Osteoblast (primary cell): ENCODE measurements around the gene OR8B3. TPM values are rescaled to one million over a fixed set of nuclear protein-coding genes. Genes with fewer than 3 reads are reported as not detected.
"Not testable (repeated sequence)": the region's sequence is repeated elsewhere in the genome, so short reads cannot be mapped to it uniquely, and the experiment has no call there.

Experiments
- DNase-seq: peaks from one replicate; pipeline ENCODE4 v3.0.0; 2011; ENCODE audit warnings: low spot score, mixed read lengths; ENCODE audit not compliant: insufficient read length; ENCODE audit errors: missing footprints
- H2AFZ ChIP-seq: 2 replicates; pipeline ENCODE4 v1.6.0; 2011; ENCODE audit warnings: mild to moderate bottlenecking, low read length
- H3K27ac ChIP-seq: 2 replicates; pipeline ENCODE4 v1.5.1; 2011; ENCODE audit warnings: mild to moderate bottlenecking, low read depth, low read length, moderate library complexity
- H3K27me3 ChIP-seq: 2 replicates; pipeline ENCODE4 v1.6.0; 2012; ENCODE audit warnings: mild to moderate bottlenecking, control low read depth, inconsistent platforms, low read length, moderate library complexity; ENCODE audit not compliant: insufficient read depth
- H3K36me3 ChIP-seq: 2 replicates; pipeline ENCODE4 v1.5.1; 2011; ENCODE audit warnings: mild to moderate bottlenecking, low read length, control low read depth, moderate library complexity; ENCODE audit not compliant: insufficient read depth
- H3K4me1 ChIP-seq: 2 replicates; pipeline ENCODE4 v1.5.1; 2011; ENCODE audit warnings: mild to moderate bottlenecking, low read length, control low read depth, moderate library complexity; ENCODE audit not compliant: insufficient read depth
- H3K4me2 ChIP-seq: 2 replicates; pipeline ENCODE4 v1.6.0; 2011; ENCODE audit warnings: mild to moderate bottlenecking, low read length; ENCODE audit not compliant: insufficient read depth
- H3K4me3 ChIP-seq: fragments of 200-600 bp; sonication (generic); 3 replicates; pipeline ENCODE4 v1.5.1; 2012; ENCODE audit warnings: mild to moderate bottlenecking, low read length, inconsistent platforms; ENCODE audit not compliant: insufficient read depth
- H3K79me2 ChIP-seq: 2 replicates; pipeline ENCODE4 v1.6.0; 2012; ENCODE audit warnings: mild to moderate bottlenecking, low read length, control low read depth, inconsistent platforms; ENCODE audit not compliant: insufficient read depth
- H3K9me3 ChIP-seq: 2 replicates; pipeline ENCODE4 v1.5.1; 2011; ENCODE audit warnings: low read depth, low read length, control low read depth
- H4K20me1 ChIP-seq: 2 replicates; pipeline ENCODE4 v1.6.0; 2012; ENCODE audit warnings: mild to moderate bottlenecking, low read length, control low read depth; ENCODE audit not compliant: insufficient read depth
- total RNA-seq: library from RNA; depleted of rRNA; stranded (reverse); fragments of >200 nt; gene quantifications from 2 replicates; pipeline ENCODE4 v1.2.3, GENCODE V29; 2012
- TF ChIP-seq, protein P1 (sequence below): IDR thresholded peaks from 2 replicates; pipeline ENCODE4 v1.5.1; 2011; ENCODE audit warnings: mild to moderate bottlenecking, low read depth, low read length, moderate library complexity; ENCODE audit errors: extremely low read depth

The OR8B3 gene
- total RNA-seq, 1 donor: not detected

DNA sequence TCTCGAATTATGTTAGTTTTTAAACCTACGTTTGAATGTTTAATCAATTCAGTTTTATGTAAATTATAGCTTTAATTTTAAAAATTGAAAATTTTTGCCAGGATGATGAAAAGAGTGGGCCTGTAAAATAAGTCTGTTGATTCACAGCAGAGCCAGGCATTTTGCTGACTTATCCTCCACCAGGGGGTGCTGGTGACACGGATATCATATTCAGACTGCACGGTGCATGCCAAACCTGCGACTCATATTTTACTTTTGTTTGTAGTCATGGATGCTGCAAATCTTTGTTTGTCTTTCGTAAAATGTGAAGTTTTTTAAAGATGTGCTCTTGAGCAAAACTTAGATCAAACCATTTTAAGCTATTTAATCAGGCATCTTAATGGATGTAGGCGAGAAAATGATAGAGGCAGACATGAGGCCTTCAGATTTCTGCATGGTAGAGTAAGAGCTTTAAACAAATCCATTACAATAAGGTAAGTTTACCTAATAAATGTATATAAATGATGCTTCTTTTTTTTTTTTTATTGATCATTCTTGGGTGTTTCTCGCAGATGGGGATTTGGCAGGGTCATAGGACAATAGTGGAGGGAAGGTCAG, 3.6 kb upstream of the OR8B3 start:
- Histone ChIP-seq H3K4me3 (no peak overlapping the region), H3K4me2 (no peak overlapping the region), H3K27me3 (no peaks in the 10 kb centered on the region), H4K20me1 (no peaks in the 10 kb centered on the region), H3K4me1 (no peaks in the 10 kb centered on the region), H3K36me3 (no peaks in the 10 kb centered on the region), H3K79me2 (no peaks in the 10 kb centered on the region), H3K27ac (no peak overlapping the region), H3K9me3 (no peaks in the 10 kb centered on the region), H2AFZ (no peak overlapping the region)
- peak; percentile 88 for DNase-seq
- TF ChIP-seq, protein P1, sequence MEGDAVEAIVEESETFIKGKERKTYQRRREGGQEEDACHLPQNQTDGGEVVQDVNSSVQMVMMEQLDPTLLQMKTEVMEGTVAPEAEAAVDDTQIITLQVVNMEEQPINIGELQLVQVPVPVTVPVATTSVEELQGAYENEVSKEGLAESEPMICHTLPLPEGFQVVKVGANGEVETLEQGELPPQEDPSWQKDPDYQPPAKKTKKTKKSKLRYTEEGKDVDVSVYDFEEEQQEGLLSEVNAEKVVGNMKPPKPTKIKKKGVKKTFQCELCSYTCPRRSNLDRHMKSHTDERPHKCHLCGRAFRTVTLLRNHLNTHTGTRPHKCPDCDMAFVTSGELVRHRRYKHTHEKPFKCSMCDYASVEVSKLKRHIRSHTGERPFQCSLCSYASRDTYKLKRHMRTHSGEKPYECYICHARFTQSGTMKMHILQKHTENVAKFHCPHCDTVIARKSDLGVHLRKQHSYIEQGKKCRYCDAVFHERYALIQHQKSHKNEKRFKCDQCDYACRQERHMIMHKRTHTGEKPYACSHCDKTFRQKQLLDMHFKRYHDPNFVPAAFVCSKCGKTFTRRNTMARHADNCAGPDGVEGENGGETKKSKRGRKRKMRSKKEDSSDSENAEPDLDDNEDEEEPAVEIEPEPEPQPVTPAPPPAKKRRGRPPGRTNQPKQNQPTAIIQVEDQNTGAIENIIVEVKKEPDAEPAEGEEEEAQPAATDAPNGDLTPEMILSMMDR: peak; percentile 90

- H3K36me3 ChIP-seq, H3K4me2 ChIP-seq, H3K79me2 ChIP-seq, H3K4me1 ChIP-seq, H3K4me3 ChIP-seq, H3K27me3 ChIP-seq, H3K9me3 ChIP-seq, H3K27ac ChIP-seq, H4K20me1 ChIP-seq, H2AFZ ChIP-seq, DNase-seq: not testable (repeated sequence)
Observed at GRCh38 chr11:124396847-124397246, 2.0 kb downstream of the OR8B3 start.

DNA sequence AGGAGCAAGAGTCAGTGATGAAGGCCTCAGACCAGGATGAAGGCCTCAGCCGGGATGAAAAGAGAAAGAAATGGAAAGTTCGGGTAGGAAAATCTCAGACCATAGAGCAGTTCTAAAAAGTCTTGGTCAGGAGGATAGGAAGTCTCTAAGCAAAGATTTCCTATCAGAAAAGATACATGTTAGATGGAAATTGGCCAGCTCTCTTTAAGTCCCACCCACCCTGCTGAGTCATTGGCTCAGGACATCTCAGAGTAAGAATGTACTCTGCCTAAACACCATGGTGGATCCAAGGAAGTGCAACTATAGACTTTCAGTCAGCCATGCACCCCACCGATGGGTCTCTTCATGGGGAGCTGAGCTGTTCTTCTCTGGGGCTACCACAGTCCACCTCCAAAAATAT, 4.4 kb downstream of the OR8B3 start:
- H4K20me1 ChIP-seq: no peaks in the 10 kb centered on the region
- H2AFZ ChIP-seq: no peak overlapping the region
- H3K9me3 ChIP-seq: no peaks in the 10 kb centered on the region
- DNase-seq: peak; percentile 64
- H3K79me2 ChIP-seq: no peaks in the 10 kb centered on the region
- no peaks in the 10 kb centered on the region for H3K36me3 ChIP-seq
- H3K4me1 ChIP-seq: no peaks in the 10 kb centered on the region
- H3K27ac ChIP-seq: no peak overlapping the region
- no peak overlapping the region for H3K4me2 ChIP-seq
- H3K4me3 ChIP-seq: no peak overlapping the region
- no peaks in the 10 kb centered on the region for H3K27me3 ChIP-seq
- TF ChIP-seq, protein P1: no peak

- no peak within 1 kb of the TSS for H3K27ac ChIP-seq
- H3K9me3 ChIP-seq: no peaks in the 10 kb centered on the region
- H4K20me1 ChIP-seq: no peaks in the 10 kb centered on the region
- H2AFZ ChIP-seq: no peak within 1 kb of the TSS
- no peak for DNase-seq
- no peaks in the 10 kb centered on the region for H3K36me3 ChIP-seq
- TF ChIP-seq, protein P1: no peak
- H3K4me2 ChIP-seq: no peak within 1 kb of the TSS
- H3K4me3 ChIP-seq: no peak within 1 kb of the TSS
- no peaks in the 10 kb centered on the region for H3K27me3 ChIP-seq
- no peaks in the 10 kb centered on the region for H3K79me2 ChIP-seq
- no peaks in the 10 kb centered on the region for H3K4me1 ChIP-seq
Observed at GRCh38 chr11:124384399-124384798, 14.4 kb downstream of the OR8B3 start, which contains the start of gene OR8B2. TSS of gene OR8B2 (minus strand) at chr11:124384499. CDS start at chr11:124383343, 1,156 bp downstream.

DNA sequence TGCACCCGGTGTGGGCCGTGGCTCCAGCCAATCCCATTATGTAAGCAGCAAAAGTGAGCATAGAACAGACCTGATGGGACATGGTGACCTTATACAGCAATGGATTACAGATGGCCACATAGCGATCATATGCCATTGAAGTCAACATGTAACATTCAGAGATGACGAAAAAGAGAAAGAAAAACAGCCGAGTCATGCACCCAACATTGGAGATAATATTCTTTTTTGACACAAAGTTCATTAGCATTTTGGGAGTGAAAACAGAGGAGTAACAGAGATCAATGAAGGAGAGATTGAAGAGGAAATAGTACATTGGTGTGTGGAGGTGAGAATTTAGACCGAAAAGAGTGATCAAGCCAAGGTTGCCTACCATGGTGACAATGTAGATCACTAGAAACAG, 16.0 kb downstream of the OR8B3 start:
- not testable (repeated sequence) for H3K36me3 ChIP-seq, H3K27ac ChIP-seq, H3K27me3 ChIP-seq, H3K4me1 ChIP-seq, DNase-seq, H4K20me1 ChIP-seq, H3K9me3 ChIP-seq, H3K79me2 ChIP-seq, H2AFZ ChIP-seq, H3K4me2 ChIP-seq, H3K4me3 ChIP-seq
